Testis (tissue), 5 donors: ENCODE results near the gene FOXL2. TPM values are rescaled to one million over a fixed set of nuclear protein-coding genes. Genes with fewer than 3 reads are reported as not detected.
A peak's percentile ranks its signal among the peaks of the same experiment; 100 is the strongest.

ENCODE experiments used
- DNase-seq: peaks from one replicate; pipeline ENCODE4 v3.0.0-alpha.2; 2019
- H3K27ac ChIP-seq, 2 donors: fragments of 200-600 bp; sonication (generic); one replicate each; pipeline ENCODE4 v1.5.1; 2019
- H3K27me3 ChIP-seq: fragments of 200-600 bp; sonication (generic); one replicate; pipeline ENCODE4 v1.5.1; 2019
- H3K36me3 ChIP-seq: fragments of 200-600 bp; sonication (generic); one replicate; pipeline ENCODE4 v1.5.1; 2017; ENCODE audit warnings: low read depth; ENCODE audit errors: missing control alignments
- H3K4me1 ChIP-seq: fragments of 200-600 bp; sonication (generic); one replicate; pipeline ENCODE4 v1.5.1; 2019
- H3K4me3 ChIP-seq, 2 donors: fragments of 200-600 bp; sonication (generic); one replicate each; pipeline ENCODE4 v1.5.1; 2017 to 2019
- H3K9me3 ChIP-seq: fragments of 200-600 bp; sonication (generic); one replicate; pipeline ENCODE4 v1.5.1; 2017
- CTCF ChIP-seq, 3 experiments: fragments of 450-650 bp in 2 of 3; fragments of 200-600 bp in 1 of 3; sonication (generic) in 1 of 3; IDR thresholded peaks; one replicate each; pipeline ENCODE4 v1.5.1; 2016 to 2019; ENCODE audit warnings: antibody characterized with exemption in 3 of 3, mild to moderate bottlenecking in 2 of 3, moderate library complexity in 1 of 3
- POLR2A ChIP-seq: fragments of 450-650 bp; IDR thresholded peaks from one replicate; pipeline ENCODE4 v1.6.1; 2017; ENCODE audit warnings: antibody characterized with exemption, mild to moderate bottlenecking, moderate library complexity
- whole genome bisulfite sequencing, 2 donors: methylation state at CpG; one replicate each; pipeline ENCODE4 v1.1.5; 2018; 5-methylcytosine and 5-hydroxymethylcytosine counted together
- intact Hi-C: fragments of 100-400 bp; cut with DNase I; formaldehyde crosslinking; loops from one replicate; pipeline ENCODE4 v1.15.1; 2023; ENCODE audit warnings: low total_unique reads
- long read RNA-seq, 2 donors: transcript quantifications; one replicate each; lab custom pipeline, GENCODE V29; 2026
- polyA plus RNA-seq: library from polyadenylated mRNA; stranded (reverse); fragments of 350-450 nt; fragmentation: Illumina TruSeq; extraction: RNeasy Lipid Tissue Mini Kit (QIAGEN cat#74804); gene quantifications from one replicate; pipeline ENCODE4 v1.2.3, GENCODE V29; 2014; ENCODE audit warnings: low read depth, low replicate concordance; ENCODE audit not compliant: insufficient read depth
- total RNA-seq, 2 donors: library from RNA; depleted of rRNA; stranded (reverse); fragments of >200 nt; gene quantifications; one replicate each; pipeline ENCODE4 v1.2.3, GENCODE V29; 2016

The FOXL2 gene
- total RNA-seq (1 to 10 TPM; 1.9 to 2.6 TPM), polyA plus RNA-seq (1.3 TPM)
- long read RNA-seq, donor 1, partial matches to known transcripts: 0 of 2 reads
- long read RNA-seq, donor 1, other reads (novel, unspliced or antisense): 0 of 2 reads
- long read RNA-seq, donor 2, partial matches to known transcripts: 0 of 1 reads
- long read RNA-seq, donor 2, other reads (novel, unspliced or antisense): 0 of 1 reads

GRCh38 chr3:138946663-138947494 is at the start of gene FOXL2, which contains the start of gene FOXL2NB:
Gene FOXL2 (minus strand): TSS chr3:138947137. CDS start chr3:138946722, 415 bp downstream.
Gene FOXL2NB (plus strand): TSS chr3:138947217. CDS start chr3:138947365, 148 bp downstream.
- H3K27ac ChIP-seq: no peak within 1 kb of the TSS
- peak; percentile 53 for DNase-seq
- peak within 1 kb of the TSS; percentile 31 to 55 for H3K4me3 ChIP-seq
- no peak for TF ChIP-seq POLR2A
- TF ChIP-seq CTCF (IDR thresholded peaks at IDR 0.05): no peak
- H3K36me3 ChIP-seq: no peaks in the 10 kb centered on the region
- peaks cover 25% of the 10 kb centered on the region for H3K4me1 ChIP-seq
- no peaks in the 10 kb centered on the region for H3K9me3 ChIP-seq
- intact Hi-C loops: no loop called here
- no peaks in the 10 kb centered on the region for H3K27me3 ChIP-seq
- WGBS, 2 donors: 0 to 1% methylated on average over 3 to 47 of the region's 78 CpGs

- no peaks in the 10 kb centered on the region for H3K36me3 ChIP-seq
- no peak overlapping the region for H3K4me3 ChIP-seq
- H3K4me1 ChIP-seq: no peaks in the 10 kb centered on the region
- no peak overlapping the region for H3K27ac ChIP-seq
- no peaks in the 10 kb centered on the region for H3K27me3 ChIP-seq
- no peak for DNase-seq
- TF ChIP-seq POLR2A: no peak
- no peak for TF ChIP-seq CTCF (IDR thresholded peaks at IDR 0.05)
- intact Hi-C loops: no loop called here
- H3K9me3 ChIP-seq: no peaks in the 10 kb centered on the region
- WGBS, 2 donors: 74 to 84% methylated on average over 1 of the region's 1 CpG
These were observed 48.8 kb upstream of the FOXL2 start for GRCh38 chr3:138995706-138996105.

DNA sequence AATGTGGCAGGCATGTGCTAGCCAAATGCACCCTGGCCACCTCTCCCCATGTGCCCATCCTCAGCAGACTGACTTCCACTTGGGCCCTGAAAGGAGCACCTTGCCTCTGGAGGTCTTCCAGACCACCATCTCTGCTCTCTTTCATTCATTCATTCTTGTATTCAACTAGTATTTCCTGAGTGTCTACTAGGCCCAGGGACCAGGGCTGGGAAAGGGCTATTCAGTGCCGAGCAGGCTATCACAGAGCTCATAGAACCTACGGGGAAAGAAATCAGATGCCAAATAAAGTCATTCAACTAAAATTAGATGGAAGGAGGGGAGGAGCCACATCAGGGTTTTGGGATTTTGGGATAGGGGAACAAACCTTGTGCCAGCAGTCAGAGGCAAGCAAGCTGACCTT is 40.2 kb upstream of the FOXL2 start:
- intact Hi-C loops: no loop called here
- 78 to 91% methylated on average over 2 of the region's 2 CpGs for WGBS, 2 donors
- no peaks in the 10 kb centered on the region for H3K36me3 ChIP-seq
- TF ChIP-seq POLR2A (no peak), CTCF (IDR thresholded peaks at IDR 0.05) (no peak)
- H3K4me1 ChIP-seq: no peaks in the 10 kb centered on the region
- H3K9me3 ChIP-seq: no peaks in the 10 kb centered on the region
- no peak overlapping the region for H3K27ac ChIP-seq
- H3K4me3 ChIP-seq: no peak overlapping the region
- no peaks in the 10 kb centered on the region for H3K27me3 ChIP-seq
- no peak for DNase-seq

DNA sequence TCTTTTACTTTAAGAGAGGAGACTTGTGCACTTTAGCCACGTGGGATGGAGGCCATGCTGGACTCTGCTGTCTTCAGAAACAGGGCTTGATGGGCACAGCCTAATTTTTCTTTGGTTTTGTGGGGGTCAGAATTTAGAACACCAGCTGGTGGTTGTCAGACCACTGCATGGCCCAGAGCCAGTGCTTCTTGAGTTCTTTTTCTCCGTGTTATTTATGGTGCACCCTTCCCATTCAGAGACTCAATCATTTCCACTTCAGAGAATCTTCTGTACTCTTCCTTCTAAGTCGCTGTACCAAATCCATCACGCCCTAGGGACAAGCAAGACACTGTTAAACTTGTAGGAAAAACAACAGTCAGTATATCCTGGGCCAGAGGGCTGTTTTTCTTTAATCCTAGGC is 39.0 kb upstream of the FOXL2 start:
- H3K4me1 ChIP-seq: no peaks in the 10 kb centered on the region
- WGBS, 2 donors: 50 to 59% methylated on average over 4 of the region's 4 CpGs
- no peak overlapping the region for H3K27ac ChIP-seq
- DNase-seq: no peak
- no peak overlapping the region for H3K4me3 ChIP-seq
- no peaks in the 10 kb centered on the region for H3K9me3 ChIP-seq
- TF ChIP-seq CTCF (IDR thresholded peaks at IDR 0.05) (no peak), POLR2A (no peak)
- no peaks in the 10 kb centered on the region for H3K36me3 ChIP-seq
- intact Hi-C loops: no loop called here
- H3K27me3 ChIP-seq: no peaks in the 10 kb centered on the region
